Uterus (tissue), 4 donors: ENCODE data around the gene SF1. TPM values are rescaled to one million over a fixed set of nuclear protein-coding genes. Genes with fewer than 3 reads are reported as not detected.

Source experiments
- DNase-seq, 2 donors: peaks; one replicate each; pipeline ENCODE4 v3.0.0-alpha.2; 2019 to 2020
- H3K27ac ChIP-seq, 2 donors: fragments of 200-600 bp; sonication (generic); 1 replicate in 1 of 2; 2 replicates in 1 of 2; pipeline ENCODE4 v1.5.1; 2016 to 2018
- H3K27me3 ChIP-seq, 2 donors: fragments of 200-600 bp; sonication (generic); one replicate each; pipeline ENCODE4 v1.5.1; 2018 to 2019; ENCODE audit warnings: control low read depth in 1 of 2
- H3K36me3 ChIP-seq, 2 donors: fragments of 200-600 bp; sonication (generic); one replicate each; pipeline ENCODE4 v1.5.1; 2019; ENCODE audit warnings: control low read depth in 1 of 2
- H3K4me1 ChIP-seq, 2 donors: fragments of 200-600 bp; sonication (generic); one replicate each; pipeline ENCODE4 v1.5.1; 2018 to 2019; ENCODE audit warnings: control low read depth in 1 of 2
- H3K4me3 ChIP-seq, 2 donors: fragments of 200-600 bp; sonication (generic); 1 replicate in 1 of 2; 2 replicates in 1 of 2; pipeline ENCODE4 v1.5.1; 2018 to 2019; ENCODE audit warnings: mild to moderate bottlenecking in 1 of 2
- H3K9me3 ChIP-seq, 2 donors: fragments of 200-600 bp; sonication (generic); one replicate each; pipeline ENCODE4 v1.5.1; 2019; ENCODE audit warnings: control low read depth in 1 of 2
- POLR2A ChIP-seq, 2 donors: fragments of 450-650 bp; IDR thresholded peaks; one replicate each; pipeline ENCODE4 v1.6.1; 2016; ENCODE audit warnings: antibody characterized with exemption in 2 of 2, mild to moderate bottlenecking in 1 of 2, moderate library complexity in 1 of 2
- intact Hi-C: fragments of 100-400 bp; cut with DNase I; formaldehyde crosslinking; loops from one replicate; pipeline ENCODE4 v1.15.1; 2023; ENCODE audit warnings: low total_unique reads
- total RNA-seq, 4 donors: library from RNA; depleted of rRNA in 3 of 4; stranded (reverse); fragments of >200 nt in 3 of 4; gene quantifications; one replicate each; pipeline versions ENCODE4 v1.1.0 to v1.2.4, GENCODE V29; 2014 to 2023
- TF ChIP-seq, protein P1 (sequence below), 4 experiments: fragments of 200-600 bp in 2 of 4; fragments of 450-650 bp in 2 of 4; sonication (generic) in 2 of 4; IDR thresholded peaks; one replicate each; pipeline ENCODE4 v1.5.1; 2016 to 2019; ENCODE audit warnings: antibody characterized with exemption in 4 of 4, mild to moderate bottlenecking in 2 of 4, moderate library complexity in 1 of 4
- donor health status: DM: yes; HTN: yes; CAD: no.

SF1 gene
- total RNA-seq, 4 donors from 2014 or later, result 62.0 to 374 (median 219) TPM

DNA sequence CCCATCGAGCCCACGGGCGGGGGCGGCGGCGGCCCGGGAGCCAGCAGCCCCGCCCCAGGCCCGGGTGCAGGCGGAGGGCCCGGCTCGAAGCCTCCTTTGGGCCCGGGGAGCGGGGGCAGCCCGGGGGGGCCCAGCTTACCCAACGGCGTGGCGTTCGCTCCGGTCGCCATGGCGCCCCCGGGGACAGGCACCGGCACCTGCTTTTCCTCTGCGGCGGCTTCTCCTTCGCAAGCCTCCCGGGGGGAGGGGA is 194 bp downstream of the SF1 start:
- H3K27ac ChIP-seq, result peak overlapping the region; percentile 99
- no peaks in the 10 kb centered on the region for H3K36me3 ChIP-seq
- TF ChIP-seq, protein P1, sequence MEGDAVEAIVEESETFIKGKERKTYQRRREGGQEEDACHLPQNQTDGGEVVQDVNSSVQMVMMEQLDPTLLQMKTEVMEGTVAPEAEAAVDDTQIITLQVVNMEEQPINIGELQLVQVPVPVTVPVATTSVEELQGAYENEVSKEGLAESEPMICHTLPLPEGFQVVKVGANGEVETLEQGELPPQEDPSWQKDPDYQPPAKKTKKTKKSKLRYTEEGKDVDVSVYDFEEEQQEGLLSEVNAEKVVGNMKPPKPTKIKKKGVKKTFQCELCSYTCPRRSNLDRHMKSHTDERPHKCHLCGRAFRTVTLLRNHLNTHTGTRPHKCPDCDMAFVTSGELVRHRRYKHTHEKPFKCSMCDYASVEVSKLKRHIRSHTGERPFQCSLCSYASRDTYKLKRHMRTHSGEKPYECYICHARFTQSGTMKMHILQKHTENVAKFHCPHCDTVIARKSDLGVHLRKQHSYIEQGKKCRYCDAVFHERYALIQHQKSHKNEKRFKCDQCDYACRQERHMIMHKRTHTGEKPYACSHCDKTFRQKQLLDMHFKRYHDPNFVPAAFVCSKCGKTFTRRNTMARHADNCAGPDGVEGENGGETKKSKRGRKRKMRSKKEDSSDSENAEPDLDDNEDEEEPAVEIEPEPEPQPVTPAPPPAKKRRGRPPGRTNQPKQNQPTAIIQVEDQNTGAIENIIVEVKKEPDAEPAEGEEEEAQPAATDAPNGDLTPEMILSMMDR (IDR thresholded peaks at IDR 0.05), result no peak
- TF ChIP-seq POLR2A (IDR thresholded peaks at IDR 0.05), result no peak
- H3K27me3 ChIP-seq, result no peaks in the 10 kb centered on the region
- peak overlapping the region; percentile 88 to 89 for H3K4me3 ChIP-seq
- H3K4me1 ChIP-seq, result peaks cover 7 to 14% of the 10 kb centered on the region in 2 donors
- DNase-seq, result no peak
- intact Hi-C loops, result no loop called here
- H3K9me3 ChIP-seq, result no peaks in the 10 kb centered on the region

DNA sequence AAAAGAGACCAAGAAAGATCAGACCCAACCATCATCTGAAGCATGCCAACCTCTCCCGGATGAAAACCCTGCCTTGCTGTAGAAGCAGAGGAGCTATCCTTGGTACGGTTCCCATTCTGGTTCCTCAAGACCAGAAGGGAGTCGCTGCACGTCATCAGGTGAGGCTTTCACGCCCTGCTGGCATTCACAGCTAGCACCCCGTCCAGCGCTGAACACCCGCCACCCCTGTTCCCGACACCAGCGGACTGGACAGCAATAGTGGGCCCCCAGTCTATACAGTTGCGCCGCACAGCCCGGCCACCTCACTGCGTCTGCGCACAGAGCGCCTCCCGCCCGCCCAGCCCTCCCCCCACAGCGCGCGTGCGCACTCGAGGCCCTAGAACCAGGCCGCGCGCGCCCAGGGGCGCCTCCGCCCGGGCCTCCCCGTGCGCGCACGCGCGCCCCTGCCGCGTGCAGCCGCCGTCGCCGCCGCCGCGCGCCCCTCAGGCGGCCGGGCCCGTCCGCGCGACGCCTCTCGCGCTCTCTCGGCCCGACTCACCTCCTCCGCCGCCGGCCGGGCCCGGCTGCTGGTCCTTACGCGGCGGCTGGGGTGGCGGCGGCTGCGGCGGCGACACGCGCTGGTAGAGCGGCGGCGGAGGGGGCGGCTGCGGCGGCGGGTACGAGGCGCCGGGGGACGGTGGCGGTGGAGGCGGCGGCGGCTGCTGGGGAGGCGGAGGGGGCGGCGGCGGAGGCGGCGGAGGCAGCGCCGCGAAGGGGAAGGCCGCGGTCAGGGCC is 706 bp downstream of the SF1 start:
- Histone ChIP-seq H3K36me3 (no peaks in the 10 kb centered on the region), H3K27me3 (no peaks in the 10 kb centered on the region), H3K9me3 (no peaks in the 10 kb centered on the region), H3K4me1 (peaks cover 7 to 14% of the 10 kb centered on the region in 2 donors), H3K27ac (peak overlapping the region; percentile 99), H3K4me3 (peak overlapping the region; percentile 88 to 89)
- intact Hi-C loops, result no loop called here
- peak; percentile 77 to 80 for DNase-seq
- peak in 1 of 2 donors; percentile 5 for TF ChIP-seq POLR2A (IDR thresholded peaks at IDR 0.05)
- TF ChIP-seq, protein P1 (IDR thresholded peaks at IDR 0.05), result no peak

DNA sequence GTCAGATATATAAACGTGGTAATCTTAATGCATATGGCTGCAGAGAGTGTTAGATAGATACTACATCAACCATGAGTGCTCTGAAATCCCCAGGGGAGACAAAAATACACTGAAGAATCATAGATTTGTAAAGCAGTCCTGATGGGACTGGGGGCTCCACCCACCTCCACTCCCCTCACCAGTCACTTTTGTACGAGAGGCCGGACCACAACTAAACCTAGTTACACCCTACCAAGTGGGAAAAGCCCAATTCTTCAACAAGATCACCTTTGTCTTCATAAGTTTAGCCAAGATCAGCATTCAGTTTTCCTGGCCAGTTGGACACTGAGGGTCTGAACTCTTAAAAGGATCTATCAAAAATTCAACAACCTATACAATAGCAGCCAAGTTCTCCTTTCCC is 1.5 kb downstream of the SF1 start:
- no peaks in the 10 kb centered on the region for H3K9me3 ChIP-seq
- no peak for DNase-seq
- no peaks in the 10 kb centered on the region for H3K36me3 ChIP-seq
- intact Hi-C loops, result no loop called here
- no peaks in the 10 kb centered on the region for H3K27me3 ChIP-seq
- peak overlapping the region; percentile 57 to 88 for H3K4me3 ChIP-seq
- H3K27ac ChIP-seq, result peak overlapping the region; percentile 71 to 99
- TF ChIP-seq, protein P1 (IDR thresholded peaks at IDR 0.05), result no peak
- no peak for TF ChIP-seq POLR2A (IDR thresholded peaks at IDR 0.05)
- peaks cover 7 to 14% of the 10 kb centered on the region in 2 donors for H3K4me1 ChIP-seq

DNA sequence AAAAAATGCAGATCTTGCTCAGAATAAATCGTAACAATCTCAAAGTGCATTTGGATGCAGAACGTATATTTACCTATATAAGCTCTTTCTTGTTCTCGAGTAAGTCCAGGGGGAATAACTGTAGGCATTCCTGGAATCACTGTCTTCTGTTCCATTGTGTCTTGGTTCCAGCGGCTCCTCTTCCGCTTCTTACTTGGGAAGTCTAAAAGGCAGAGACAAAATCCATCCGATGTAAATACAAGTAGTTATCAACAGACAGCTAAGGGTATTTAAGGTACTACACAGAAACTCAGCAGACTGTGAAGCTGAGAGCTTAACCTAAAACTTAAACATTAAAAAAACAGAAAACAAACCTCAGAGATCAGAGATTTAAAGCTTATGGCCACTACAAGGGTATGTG is 1.9 kb downstream of the SF1 start:
- intact Hi-C loops, result no loop called here
- Histone ChIP-seq H3K4me3 (peak overlapping the region in 1 of 2 donors; percentile 88), H3K36me3 (no peaks in the 10 kb centered on the region), H3K4me1 (peaks cover 7 to 14% of the 10 kb centered on the region in 2 donors), H3K9me3 (no peaks in the 10 kb centered on the region), H3K27me3 (no peaks in the 10 kb centered on the region), H3K27ac (no peak overlapping the region)
- DNase-seq, result no peak
- TF ChIP-seq, protein P1 (IDR thresholded peaks at IDR 0.05), result no peak
- no peak for TF ChIP-seq POLR2A (IDR thresholded peaks at IDR 0.05)

DNA sequence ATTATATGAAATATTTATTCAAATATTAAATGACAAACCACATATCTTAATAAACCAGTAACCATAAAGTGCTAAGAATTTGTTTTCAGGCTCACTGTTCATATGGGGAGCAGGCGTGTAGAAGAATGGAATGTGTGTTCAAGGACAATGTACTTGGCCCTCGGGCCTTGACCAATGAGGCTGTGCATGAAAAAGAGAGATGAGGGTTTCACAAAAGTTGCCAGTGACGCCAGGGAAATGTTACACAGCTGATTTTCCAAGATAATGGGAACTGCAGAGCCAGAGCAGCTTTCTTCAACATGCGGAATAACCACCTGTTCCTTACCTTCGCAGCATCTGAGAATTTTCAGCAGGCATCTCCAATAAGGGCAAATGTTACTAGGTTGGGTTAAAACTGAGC is 4.2 kb downstream of the SF1 start:
- TF ChIP-seq POLR2A (IDR thresholded peaks at IDR 0.05), result no peak
- TF ChIP-seq, protein P1 (IDR thresholded peaks at IDR 0.05), result no peak
- peaks cover 7 to 14% of the 10 kb centered on the region in 2 donors for H3K4me1 ChIP-seq
- H3K4me3 ChIP-seq, result no peak overlapping the region
- H3K27me3 ChIP-seq, result no peaks in the 10 kb centered on the region
- intact Hi-C loops, result no loop called here
- H3K36me3 ChIP-seq, result no peaks in the 10 kb centered on the region
- no peaks in the 10 kb centered on the region for H3K9me3 ChIP-seq
- H3K27ac ChIP-seq, result no peak overlapping the region
- no peak for DNase-seq
